RWPE1 (cell line): Measurements from ENCODE around the gene PNKP.

Experiments
- CTCF ChIA-PET: fragments of 350-600 bp; sonication (Branson Sonifier 250); formaldehyde crosslinking; extraction: SDS; loops from one replicate; lab custom pipeline; 2021; lab: Yijun Ruan, JAX
- POLR2A ChIA-PET: fragments of 400-600 bp; formaldehyde crosslinking; extraction: SDS; loops from one replicate; lab custom pipeline; 2020; ENCODE audit warnings: antibody characterized with exemption; ENCODE audit not compliant: low non-redundant PET; lab: Yijun Ruan, JAX
- DNase-seq: peaks from one replicate; pipeline ENCODE4 v3.0.0; 2012; ENCODE audit warnings: low spot score
- H3K27ac ChIP-seq: fragments of 450-650 bp; 2 replicates; pipeline ENCODE4 v1.5.1; 2017
- CTCF ChIP-seq: fragments of 450-650 bp; conservative IDR thresholded peaks from 2 replicates; pipeline ENCODE4 v1.5.1; 2017; ENCODE audit warnings: low read depth, mild to moderate bottlenecking

The PNKP gene

GRCh38 chr19:49850487-49851342, 16.7 kb downstream of the PNKP start, which contains the start of gene PTOV1:
Gene PTOV1 (plus strand): TSS chr19:49851159.
- H3K27ac ChIP-seq: peak within 1 kb of the TSS; percentile 97
- peak; percentile 92 for DNase-seq
- POLR2A ChIA-PET: interaction anchor here (1.0 to 1.1 kb wide), 2 partner anchors 15 to 19 kb away, joined by 6 to 13 read pairs; no protein-coding TSS in a partner anchor
- CTCF ChIA-PET: interaction anchor here (0.5 to 0.6 kb wide), 2 partner anchors 62 to 160 kb away, joined by 3 to 5 read pairs; partner anchors contain the start of gene CPT1C
- no peak for TF ChIP-seq CTCF

- CTCF ChIA-PET: interaction anchor here (0.5 to 0.6 kb wide), 2 partner anchors 63 to 159 kb away, joined by 3 to 5 read pairs; partner anchors contain the start of gene CPT1C
- no peak for TF ChIP-seq CTCF
- POLR2A ChIA-PET: interaction anchor here (1.1 kb wide), 1 partner anchor 19 kb away, joined by 6 read pairs; no protein-coding TSS in a partner anchor
- DNase-seq: no peak
- peak overlapping the region; percentile 97 for H3K27ac ChIP-seq
These were observed 17.2 kb downstream of the PNKP start for GRCh38 chr19:49850221-49850486.

- no peak for TF ChIP-seq CTCF
- ChIA-PET POLR2A (interaction anchor here (1.1 to 1.5 kb wide), 2 partner anchors 19 to 20 kb away, joined by 3 to 6 read pairs; no protein-coding TSS in a partner anchor), CTCF (no interaction called here)
- DNase-seq: no peak
- H3K27ac ChIP-seq: peak overlapping the region; percentile 97
These were observed 17.7 kb downstream of the PNKP start for GRCh38 chr19:49849433-49850220.

GRCh38 chr19:49848938-49849337, 18.4 kb downstream of the PNKP start:
- POLR2A ChIA-PET: interaction anchor here (0.5 to 1.5 kb wide), 3 partner anchors 20 to 154 kb away, joined by 3 to 4 read pairs (median 3); no protein-coding TSS in a partner anchor

DNA sequence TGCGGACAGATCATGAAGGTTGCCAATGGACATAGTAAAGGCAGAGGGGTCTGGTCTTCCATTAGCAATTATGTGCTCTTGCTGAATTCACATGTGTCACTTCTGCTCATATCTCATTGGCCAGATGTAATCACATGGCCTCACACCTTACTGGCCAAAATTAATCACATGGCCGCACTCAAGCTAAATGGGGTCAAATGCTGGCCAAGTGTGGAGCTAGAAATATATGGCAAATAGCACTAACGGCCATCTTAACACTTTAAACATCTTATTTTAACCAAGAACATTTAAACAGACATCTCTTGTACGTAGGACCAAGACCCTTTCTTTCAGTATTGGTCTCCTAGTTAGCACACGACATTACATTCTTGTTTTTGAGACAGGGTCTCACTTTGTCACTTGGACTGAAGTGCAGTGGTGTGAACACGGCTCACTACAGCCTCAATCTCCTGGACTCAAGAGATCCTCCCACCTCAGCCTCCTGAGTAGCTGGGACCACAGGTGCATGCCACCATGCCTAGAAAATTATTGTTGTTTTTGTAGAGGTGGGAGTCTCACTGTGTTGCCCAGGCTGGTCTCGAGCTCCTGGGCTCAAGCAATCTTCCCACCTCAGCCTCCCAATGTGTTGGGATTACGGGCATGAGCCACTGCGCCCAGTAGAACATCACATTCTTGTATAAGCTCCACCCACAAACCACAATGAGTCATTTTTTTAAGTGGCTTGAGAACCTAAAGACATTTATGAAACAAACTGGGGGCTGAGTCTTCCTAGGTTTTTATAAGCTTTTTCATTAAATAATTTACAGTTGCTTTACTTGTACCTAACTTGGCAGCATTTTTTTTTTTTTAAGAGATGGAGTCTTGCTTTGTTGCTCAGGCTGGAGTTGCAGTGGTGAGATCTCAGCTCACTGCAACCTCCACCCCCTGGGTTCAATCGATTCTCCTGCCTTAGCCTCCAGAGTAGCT, 19.4 kb downstream of the PNKP start:
- ChIA-PET POLR2A (interaction anchor here (0.5 to 1.5 kb wide), 4 partner anchors 21 to 153 kb away, joined by 3 to 4 read pairs (median 3); no protein-coding TSS in a partner anchor), CTCF (interaction anchor here (0.7 kb wide), 1 partner anchor 349 kb away, joined by 4 read pairs; no protein-coding TSS in a partner anchor)

More at GRCh38 chr19:49848938-49849337, 18.4 kb downstream of the PNKP start:
- peak overlapping the region; percentile 79 for H3K27ac ChIP-seq
- TF ChIP-seq CTCF: no peak
- CTCF ChIA-PET: no interaction called here
- DNase-seq: no peak

More for the DNA sequence above, 19.4 kb downstream of the PNKP start:
- H3K27ac ChIP-seq: peak overlapping the region; percentile 79
- TF ChIP-seq CTCF: no peak
- DNase-seq: peak; percentile 60
